GM12891 (cell line): ENCODE data around the gene TXNRD1.

Experiments
- PAX5 ChIP-seq: IDR thresholded peaks from 2 replicates; pipeline ENCODE4 v1.6.1; 2011; ENCODE audit warnings: low read length, moderate library complexity, mild to moderate bottlenecking; ENCODE audit not compliant: insufficient read depth, severe bottlenecking
- POLR2A ChIP-seq: IDR thresholded peaks from 2 replicates; pipeline ENCODE4 v1.6.1; 2011; ENCODE audit warnings: low read depth, low read length, control low read depth
- POLR2AphosphoS5 ChIP-seq: IDR thresholded peaks from 2 replicates; pipeline ENCODE4 v1.6.1; 2011; ENCODE audit warnings: low read depth, low read length, control low read depth
- POU2F2 ChIP-seq: IDR thresholded peaks from 2 replicates; pipeline ENCODE4 v1.6.1; 2011; ENCODE audit warnings: low read depth, mild to moderate bottlenecking, control low read depth, low read length, moderate library complexity
- TAF1 ChIP-seq: IDR thresholded peaks from 2 replicates; pipeline ENCODE4 v1.6.1; 2011; ENCODE audit warnings: low read depth, low read length, control low read depth

DNA sequence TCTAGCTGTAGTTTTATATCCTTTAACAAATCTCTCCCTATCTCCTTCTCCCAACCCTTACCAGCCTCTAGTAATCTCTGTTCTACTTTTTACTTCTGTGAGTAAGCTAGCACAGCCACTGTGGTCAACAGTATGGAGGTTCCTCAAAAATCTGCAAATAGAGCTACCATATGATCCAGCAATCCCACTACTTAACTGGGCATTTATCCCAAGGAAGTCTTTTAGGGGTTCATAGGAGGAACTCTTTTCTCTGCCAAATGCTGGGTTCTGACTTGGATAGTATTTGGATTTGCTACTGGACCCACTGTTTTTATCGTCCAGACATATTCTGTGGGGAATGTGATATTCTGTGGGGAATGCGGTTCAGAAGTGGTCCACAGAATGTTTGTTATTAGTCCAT lies 129.1 kb downstream of the TXNRD1 start:
- no peak for TF ChIP-seq POLR2A
- TF ChIP-seq TAF1 = no peak
- TF ChIP-seq POLR2AphosphoS5 = no peak
- no peak for TF ChIP-seq PAX5
- no peak for TF ChIP-seq POU2F2
